Neural cell (in vitro differentiated cells): ENCODE results near the gene PDCD1. TPM values are rescaled to one million over a fixed set of nuclear protein-coding genes. Genes with fewer than 3 reads are reported as not detected.

Source experiments
- H2AFZ ChIP-seq: fragments of 200-600, 300-800 bp; sonication (generic), shearing (Covaris generic); 2 replicates; pipeline ENCODE4 v1.6.0; 2014; ENCODE audit warnings: low read depth, mild to moderate bottlenecking, antibody characterized with exemption, low read length, moderate library complexity
- H3F3A ChIP-seq: fragments of 200-600 bp; shearing (Covaris generic); 2 replicates; pipeline ENCODE4 v1.6.1; 2016; ENCODE audit warnings: mild to moderate bottlenecking, moderate library complexity, mixed read lengths, antibody characterized with exemption, low read length; ENCODE audit not compliant: insufficient read depth, poor library complexity, severe bottlenecking
- H3K27ac ChIP-seq: fragments of 200-600, 300-800 bp; sonication (generic), shearing (Covaris generic); 2 replicates; pipeline ENCODE4 v1.5.1; 2014; ENCODE audit warnings: mild to moderate bottlenecking, low read length, moderate library complexity
- H3K27me3 ChIP-seq: fragments of 300-800, 200-600 bp; sonication (generic), shearing (Covaris generic); 2 replicates; pipeline ENCODE4 v1.6.0; 2014; ENCODE audit warnings: mild to moderate bottlenecking, low read depth, low read length, moderate library complexity; ENCODE audit not compliant: insufficient read depth
- H3K36me3 ChIP-seq: fragments of 300-800, 200-600 bp; sonication (generic), shearing (Covaris generic); 2 replicates; pipeline ENCODE4 v1.5.1; 2014; ENCODE audit warnings: mild to moderate bottlenecking, antibody characterized with exemption, low read length, moderate library complexity; ENCODE audit not compliant: insufficient read depth
- H3K4me2 ChIP-seq: fragments of 300-800, 200-600 bp; sonication (generic), shearing (Covaris generic); 2 replicates; pipeline ENCODE4 v1.6.0; 2014; ENCODE audit warnings: mild to moderate bottlenecking, low read length
- H3K4me3 ChIP-seq: fragments of 300-800, 200-600 bp; sonication (generic), shearing (Covaris generic); 2 replicates; pipeline ENCODE4 v1.5.1; 2014; ENCODE audit warnings: mild to moderate bottlenecking, low read length, moderate library complexity
- H3K79me2 ChIP-seq: fragments of 200-600 bp; shearing (Covaris generic); replicated peaks from 2 replicates; pipeline ENCODE4 v1.6.0; 2014; ENCODE audit warnings: mild to moderate bottlenecking, low read length, moderate library complexity; ENCODE audit not compliant: insufficient read depth
- H3K9ac ChIP-seq: fragments of 300-800, 200-600 bp; sonication (generic), shearing (Covaris generic); 2 replicates; pipeline ENCODE4 v1.6.1; 2016; ENCODE audit warnings: mild to moderate bottlenecking, low read length, mixed read lengths
- H3K9me2 ChIP-seq: fragments of 200-600 bp; shearing (Covaris generic); 2 replicates; pipeline ENCODE4 v1.6.1; 2016; ENCODE audit warnings: mild to moderate bottlenecking, low read length, mixed read lengths; ENCODE audit not compliant: insufficient read depth
- H3K9me3 ChIP-seq: fragments of 200-600, 300-800 bp; sonication (generic), shearing (Covaris generic); 2 replicates; pipeline ENCODE4 v1.6.1; 2016; ENCODE audit warnings: mild to moderate bottlenecking, mixed run types, low read length, moderate library complexity, mixed read lengths
- H4K20me1 ChIP-seq: fragments of 200-600 bp; shearing (Covaris generic); 2 replicates; pipeline ENCODE4 v1.6.1; 2016; ENCODE audit warnings: mild to moderate bottlenecking, mixed run types; ENCODE audit not compliant: insufficient read depth
- CTCF ChIP-seq: fragments of 450-650 bp; IDR thresholded peaks from 2 replicates; pipeline ENCODE4 v1.5.1; 2014; ENCODE audit warnings: antibody characterized with exemption, mild to moderate bottlenecking, moderate library complexity; ENCODE audit not compliant: poor library complexity, severe bottlenecking
- EP300 ChIP-seq: fragments of 450-650 bp; conservative IDR thresholded peaks from 2 replicates; pipeline ENCODE4 v1.6.1; 2014; ENCODE audit warnings: antibody characterized with exemption, mild to moderate bottlenecking, moderate library complexity; ENCODE audit not compliant: poor library complexity, severe bottlenecking
- EZH2 ChIP-seq: fragments of 200-600, 300-800 bp; shearing (Covaris generic), sonication (generic); IDR thresholded peaks from 2 replicates; pipeline ENCODE4 v1.6.1; 2014; ENCODE audit warnings: antibody characterized with exemption, low read length, borderline replicate concordance, mild to moderate bottlenecking; ENCODE audit not compliant: insufficient read depth, poor library complexity, severe bottlenecking
- MXI1 ChIP-seq: fragments of 450-650 bp; conservative IDR thresholded peaks from 2 replicates; pipeline ENCODE4 v1.6.1; 2014; ENCODE audit warnings: antibody characterized with exemption, mild to moderate bottlenecking; ENCODE audit not compliant: poor library complexity, severe bottlenecking
- POLR2AphosphoS5 ChIP-seq: IDR thresholded peaks from 2 replicates; pipeline ENCODE4 v1.6.1; 2012
- RAD21 ChIP-seq: fragments of 450-650 bp; conservative IDR thresholded peaks from 2 replicates; pipeline ENCODE4 v1.6.1; 2014; ENCODE audit warnings: antibody characterized with exemption, mild to moderate bottlenecking, moderate library complexity
- REST ChIP-seq: IDR thresholded peaks from 2 replicates; pipeline ENCODE4 v1.6.1; 2012; ENCODE audit warnings: borderline replicate concordance
- SMC3 ChIP-seq: fragments of 450-650 bp; conservative IDR thresholded peaks from 2 replicates; pipeline ENCODE4 v1.6.1; 2014; ENCODE audit warnings: antibody characterized with exemption, mild to moderate bottlenecking, moderate library complexity; ENCODE audit not compliant: poor library complexity
- TAF1 ChIP-seq: IDR thresholded peaks from 2 replicates; pipeline ENCODE4 v1.6.1; 2012; ENCODE audit warnings: low read depth
- polyA plus RNA-seq: library from polyadenylated mRNA; depleted of rRNA; stranded (reverse); fragments of >200 nt; gene quantifications from 2 replicates; pipeline ENCODE4 v1.2.3, GENCODE V29; 2014

Gene PDCD1
- polyA plus RNA-seq, 1 donor from 2014 or later = not detected

GRCh38 chr2:241905716-241906377, 47.2 kb upstream of the PDCD1 start:
- no peaks in the 10 kb centered on the region for H3F3A ChIP-seq
- H3K27ac ChIP-seq = no peak overlapping the region

More at GRCh38 chr2:241905716-241906377, 47.2 kb upstream of the PDCD1 start:
- no peak overlapping the region for H2AFZ ChIP-seq
- no peak overlapping the region for H3K9ac ChIP-seq
- no peaks in the 10 kb centered on the region for H3K9me3 ChIP-seq
- no peaks in the 10 kb centered on the region for H3K9me2 ChIP-seq
- H3K4me3 ChIP-seq = no peak overlapping the region
- H3K79me2 ChIP-seq = no peaks in the 10 kb centered on the region
- no peak overlapping the region for H3K4me2 ChIP-seq
- no peaks in the 10 kb centered on the region for H3K27me3 ChIP-seq
- H4K20me1 ChIP-seq = no peaks in the 10 kb centered on the region
- no peak for TF ChIP-seq REST
- TF ChIP-seq CTCF = no peak
- no peak for TF ChIP-seq POLR2AphosphoS5
- no peak for TF ChIP-seq MXI1
- no peak for TF ChIP-seq SMC3
- no peak for TF ChIP-seq TAF1
- TF ChIP-seq RAD21 = no peak
- TF ChIP-seq EP300 = no peak
- no peak for TF ChIP-seq EZH2
- H3K36me3 ChIP-seq = no peaks in the 10 kb centered on the region
